Keratinocyte (primary cell): ENCODE results near the gene EXD3. TPM values are rescaled to one million over a fixed set of nuclear protein-coding genes. Genes with fewer than 3 reads are reported as not detected.

Source experiments
- DNase-seq: peaks from one replicate; pipeline ENCODE4 v3.0.0-alpha.2; 2011; ENCODE audit warnings: low read depth, missing footprints, low spot score
- FAIRE-seq: peaks from 2 replicates; lab custom pipeline; 2011; peaks lifted over from hg19 to GRCh38; lab: Jason Lieb, UNC
- H2AFZ ChIP-seq: 2 replicates; pipeline ENCODE4 v1.6.0; 2012; ENCODE audit warnings: low read length, control low read depth, inconsistent platforms; ENCODE audit not compliant: control insufficient read depth
- H3K27ac ChIP-seq: 2 replicates; pipeline ENCODE4 v1.5.1; 2011; ENCODE audit warnings: low read length; ENCODE audit not compliant: control insufficient read depth, insufficient read depth
- H3K27me3 ChIP-seq: 3 replicates; pipeline ENCODE4 v1.6.0; 2011; ENCODE audit warnings: low read length; ENCODE audit not compliant: control insufficient read depth, insufficient read depth; ENCODE audit errors: extremely low read depth
- H3K36me3 ChIP-seq, 2 experiments: 2 replicates in 1 of 2; 3 replicates in 1 of 2; pipeline ENCODE4 v1.5.1; 2011; ENCODE audit warnings: low read length in 2 of 2, mild to moderate bottlenecking in 1 of 2; ENCODE audit not compliant: control insufficient read depth in 2 of 2, insufficient read depth in 2 of 2; ENCODE audit errors: extremely low read depth in 1 of 2
- H3K4me1 ChIP-seq: 3 replicates; pipeline ENCODE4 v1.5.1; 2011; ENCODE audit warnings: low read length; ENCODE audit not compliant: control insufficient read depth, insufficient read depth; ENCODE audit errors: extremely low read depth
- H3K4me2 ChIP-seq: 3 replicates; pipeline ENCODE4 v1.6.0; 2011; ENCODE audit warnings: low read depth, low read length; ENCODE audit not compliant: control insufficient read depth, insufficient read depth; ENCODE audit errors: extremely low read depth
- H3K4me3 ChIP-seq, 3 experiments: fragments of 200-600 bp in 1 of 3; sonication (generic) in 1 of 3; 2 replicates in 2 of 3; 3 replicates in 1 of 3; pipeline ENCODE4 v1.5.1; 2011 to 2016; ENCODE audit warnings: low read length in 3 of 3, mild to moderate bottlenecking in 3 of 3, control low read depth in 2 of 3, inconsistent platforms in 1 of 3, low read depth in 1 of 3, mixed read lengths in 1 of 3, mixed run types in 1 of 3, moderate library complexity in 1 of 3; ENCODE audit not compliant: control insufficient read depth in 2 of 3, insufficient read depth in 2 of 3; ENCODE audit errors: extremely low read depth in 1 of 3
- H3K79me2 ChIP-seq: 2 replicates; pipeline ENCODE4 v1.6.0; 2012; ENCODE audit warnings: low read length; ENCODE audit not compliant: control insufficient read depth, insufficient read depth
- H3K9ac ChIP-seq: 3 replicates; pipeline ENCODE4 v1.6.0; 2011; ENCODE audit warnings: low read length; ENCODE audit not compliant: control insufficient read depth, insufficient read depth; ENCODE audit errors: extremely low read depth
- H3K9me1 ChIP-seq: 3 replicates; pipeline ENCODE4 v1.6.0; 2011; ENCODE audit warnings: low read length; ENCODE audit not compliant: control insufficient read depth, insufficient read depth; ENCODE audit errors: extremely low read depth
- H3K9me3 ChIP-seq: 2 replicates; pipeline ENCODE4 v1.5.1; 2012; ENCODE audit warnings: low read depth, low read length; ENCODE audit not compliant: control insufficient read depth
- H4K20me1 ChIP-seq: 3 replicates; pipeline ENCODE4 v1.6.0; 2011; ENCODE audit warnings: low read length; ENCODE audit not compliant: control insufficient read depth, insufficient read depth; ENCODE audit errors: extremely low read depth
- EZH2 ChIP-seq: IDR thresholded peaks from one replicate; pipeline ENCODE4 v1.6.1; 2012; ENCODE audit warnings: inconsistent platforms, mild to moderate bottlenecking, low read length, moderate library complexity
- dilution Hi-C: fragments of 300-500 bp; cut with MboI; formaldehyde crosslinking; loops from one replicate; pipeline ENCODE4 v1.7.0; 2020; ENCODE audit warnings: low sequenced_read_pairs; ENCODE audit not compliant: extremely low pct_ligation_motif_present
- polyA plus RNA-seq, 5 experiments: library from polyadenylated mRNA; depleted of rRNA in 3 of 5; stranded (reverse) in 3 of 5; stranded (forward) in 1 of 5; unstranded in 1 of 5; fragments of >200 nt; gene quantifications; 1 replicate in 1 of 5; 2 replicates in 3 of 5; 3 replicates in 1 of 5; pipeline versions ENCODE4 v1.2.1 to v1.2.3, GENCODE V29; 2011 to 2012; ENCODE audit warnings: missing spikeins in 2 of 5, low read depth in 1 of 5, low replicate concordance in 1 of 5
- TF ChIP-seq, protein P1 (sequence below), 3 experiments: IDR thresholded peaks in 1 of 3; conservative IDR thresholded peaks in 1 of 3; optimal IDR thresholded peaks in 1 of 3; 2 replicates in 2 of 3; 3 replicates in 1 of 3; pipeline versions ENCODE3 to v1.5.1; 2011; ENCODE audit warnings: low read length in 3 of 3, mild to moderate bottlenecking in 3 of 3, moderate library complexity in 2 of 3, control low read depth in 1 of 3, inconsistent platforms in 1 of 3; ENCODE audit not compliant: insufficient read depth in 2 of 3; ENCODE audit errors: extremely low read depth in 1 of 3

EXD3 gene
- polyA plus RNA-seq, 1 donor (not counting 4 experiments of a cell fraction or from before 2014, with no cell fraction given): 1.5 TPM

DNA sequence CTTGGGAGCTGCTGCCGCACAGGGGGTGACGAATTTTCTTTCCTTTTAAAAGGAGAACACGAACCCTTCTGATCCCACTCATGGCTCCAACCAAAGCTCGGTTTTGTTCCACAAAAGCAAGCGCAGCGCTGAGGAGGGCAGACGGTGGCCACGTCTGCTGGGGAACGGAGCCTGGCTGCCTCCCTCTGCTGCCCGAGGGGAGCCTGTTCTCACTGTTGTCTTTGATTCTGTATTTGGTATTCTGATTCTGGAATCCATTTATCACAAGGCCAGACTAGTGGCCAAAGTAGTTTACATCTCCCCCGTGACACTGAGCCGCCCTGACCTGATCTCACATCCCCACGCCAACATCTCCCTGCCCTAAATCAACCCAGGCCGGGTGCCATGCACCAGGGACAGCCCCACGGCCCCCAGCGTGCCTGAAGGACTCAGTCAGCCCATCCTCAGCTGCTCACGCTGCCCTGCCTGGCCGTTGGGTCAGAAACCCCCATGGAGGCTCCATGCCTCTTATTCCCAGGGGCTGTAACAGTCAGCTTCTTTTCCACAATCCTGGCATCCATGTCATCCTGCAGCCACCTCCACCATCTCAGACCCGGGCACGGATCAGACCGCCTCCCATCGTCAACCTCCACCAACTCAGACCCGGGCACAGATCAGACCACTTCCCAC, 42.9 kb upstream of the EXD3 start:
- Histone ChIP-seq H3K27me3 (peaks cover 15% of the 10 kb centered on the region), H3K36me3 (no peaks in the 10 kb centered on the region), H3K9ac (no peak overlapping the region), H2AFZ (no peak overlapping the region), H4K20me1 (no peaks in the 10 kb centered on the region), H3K9me1 (no peaks in the 10 kb centered on the region), H3K9me3 (no peaks in the 10 kb centered on the region), H3K4me3 (no peak overlapping the region), H3K4me2 (no peak overlapping the region), H3K4me1 (no peaks in the 10 kb centered on the region), H3K27ac (no peak overlapping the region), H3K79me2 (no peaks in the 10 kb centered on the region)
- dilution Hi-C loops: no loop called here
- DNase-seq (no peak), FAIRE-seq (no peak)
- no peak for TF ChIP-seq EZH2
- TF ChIP-seq, protein P1, sequence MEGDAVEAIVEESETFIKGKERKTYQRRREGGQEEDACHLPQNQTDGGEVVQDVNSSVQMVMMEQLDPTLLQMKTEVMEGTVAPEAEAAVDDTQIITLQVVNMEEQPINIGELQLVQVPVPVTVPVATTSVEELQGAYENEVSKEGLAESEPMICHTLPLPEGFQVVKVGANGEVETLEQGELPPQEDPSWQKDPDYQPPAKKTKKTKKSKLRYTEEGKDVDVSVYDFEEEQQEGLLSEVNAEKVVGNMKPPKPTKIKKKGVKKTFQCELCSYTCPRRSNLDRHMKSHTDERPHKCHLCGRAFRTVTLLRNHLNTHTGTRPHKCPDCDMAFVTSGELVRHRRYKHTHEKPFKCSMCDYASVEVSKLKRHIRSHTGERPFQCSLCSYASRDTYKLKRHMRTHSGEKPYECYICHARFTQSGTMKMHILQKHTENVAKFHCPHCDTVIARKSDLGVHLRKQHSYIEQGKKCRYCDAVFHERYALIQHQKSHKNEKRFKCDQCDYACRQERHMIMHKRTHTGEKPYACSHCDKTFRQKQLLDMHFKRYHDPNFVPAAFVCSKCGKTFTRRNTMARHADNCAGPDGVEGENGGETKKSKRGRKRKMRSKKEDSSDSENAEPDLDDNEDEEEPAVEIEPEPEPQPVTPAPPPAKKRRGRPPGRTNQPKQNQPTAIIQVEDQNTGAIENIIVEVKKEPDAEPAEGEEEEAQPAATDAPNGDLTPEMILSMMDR (optimal IDR thresholded peaks at IDR 0.05 in 1 of 3, IDR thresholded peaks at IDR 0.05 in 1 of 3, conservative IDR thresholded peaks at IDR 0.05 in 1 of 3; ENCODE audit: extremely low read depth in 1 of 3, insufficient read depth in 2 of 3, low read length in 3 of 3): no peak

DNA sequence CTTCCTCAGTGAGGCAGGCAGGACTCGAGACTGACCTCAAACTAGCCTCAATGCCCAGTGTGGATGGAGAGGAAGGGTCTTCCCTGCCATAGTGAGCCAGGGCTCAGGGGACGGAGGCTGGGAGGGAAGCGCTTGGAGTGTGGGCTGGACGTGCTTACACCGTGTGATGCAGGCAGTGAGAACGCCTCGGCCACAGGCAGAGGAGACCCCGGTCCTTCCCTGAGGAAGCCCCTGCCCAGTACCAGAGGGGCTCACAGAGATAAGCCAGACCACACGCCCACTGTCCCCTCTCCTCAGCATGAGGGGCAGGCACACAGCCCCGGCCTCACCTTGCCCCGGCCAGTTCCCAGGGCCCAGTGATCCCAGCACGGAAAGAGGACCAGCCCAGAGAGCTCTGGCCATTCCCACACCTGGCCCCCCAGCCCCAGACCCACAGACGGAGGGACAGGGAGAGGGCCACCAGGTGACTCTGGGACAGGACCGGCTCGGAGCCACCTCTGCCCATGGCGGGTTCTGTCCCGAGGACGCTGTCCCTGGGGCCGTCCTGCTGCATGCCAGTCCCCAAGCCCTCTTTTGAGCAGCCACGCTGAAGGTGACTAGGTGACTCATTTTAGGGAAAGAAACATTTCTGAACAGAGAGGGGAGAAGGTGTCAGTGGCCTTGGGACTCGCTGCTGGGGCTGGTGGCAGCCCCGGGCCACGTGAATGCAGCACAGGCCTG, 42.2 kb upstream of the EXD3 start:
- DNase-seq (no peak), FAIRE-seq (no peak)
- no peaks in the 10 kb centered on the region for H3K36me3 ChIP-seq
- no peaks in the 10 kb centered on the region for H3K79me2 ChIP-seq
- peaks cover 15% of the 10 kb centered on the region for H3K27me3 ChIP-seq
- dilution Hi-C loops: no loop called here
- no peak overlapping the region for H3K4me2 ChIP-seq
- no peaks in the 10 kb centered on the region for H3K9me1 ChIP-seq
- H3K4me3 ChIP-seq: no peak overlapping the region
- H4K20me1 ChIP-seq: no peaks in the 10 kb centered on the region
- H3K9me3 ChIP-seq: no peaks in the 10 kb centered on the region
- no peak overlapping the region for H2AFZ ChIP-seq
- no peak overlapping the region for H3K27ac ChIP-seq
- no peaks in the 10 kb centered on the region for H3K4me1 ChIP-seq
- no peak overlapping the region for H3K9ac ChIP-seq
- TF ChIP-seq EZH2: no peak
- TF ChIP-seq, protein P1 (optimal IDR thresholded peaks at IDR 0.05 in 1 of 3, IDR thresholded peaks at IDR 0.05 in 1 of 3, conservative IDR thresholded peaks at IDR 0.05 in 1 of 3; ENCODE audit: extremely low read depth in 1 of 3, insufficient read depth in 2 of 3, low read length in 3 of 3): no peak
